GM12878 (cell line): Measurements from ENCODE around the gene TMEM151A. TPM values are rescaled to one million over a fixed set of nuclear protein-coding genes. Genes with fewer than 3 reads are reported as not detected.

Experiments used
- BCLAF1 ChIP-seq: fragments of 450-650 bp; IDR thresholded peaks from 2 replicates; pipeline ENCODE4 v1.6.1; 2017; ENCODE audit warnings: antibody characterized with exemption, mild to moderate bottlenecking, moderate library complexity
- BHLHE40 ChIP-seq, 2 experiments: fragments of 450-650 bp in 1 of 2; IDR thresholded peaks; 2 replicates each; pipeline ENCODE4 v1.6.1; 2011 to 2017; ENCODE audit warnings: low read depth in 2 of 2, borderline replicate concordance in 1 of 2, improper control_type of control experiment in 1 of 2, low read length in 1 of 2, mild to moderate bottlenecking in 1 of 2
- BMI1 ChIP-seq: fragments of 450-650 bp; IDR thresholded peaks from 2 replicates; pipeline ENCODE4 v1.6.1; 2016; ENCODE audit warnings: mild to moderate bottlenecking, moderate library complexity, borderline replicate concordance
- E2F4 ChIP-seq: IDR thresholded peaks from 2 replicates; pipeline ENCODE4 v1.6.1; 2012; ENCODE audit warnings: low read depth, low read length, improper control_type of control experiment
- FOS ChIP-seq: IDR thresholded peaks from 3 replicates; pipeline ENCODE4 v1.6.1; 2011; ENCODE audit warnings: borderline replicate concordance; ENCODE audit not compliant: insufficient read length; ENCODE audit errors: extremely low read depth
- FOXM1 ChIP-seq: IDR thresholded peaks from 2 replicates; pipeline ENCODE4 v1.6.1; 2012; ENCODE audit warnings: low read depth, mild to moderate bottlenecking, inconsistent platforms, low read length, moderate library complexity
- MEF2B ChIP-seq: fragments of 450-650 bp; IDR thresholded peaks from 2 replicates; pipeline ENCODE4 v1.6.1; 2018; ENCODE audit warnings: mild to moderate bottlenecking, moderate library complexity; ENCODE audit not compliant: partially characterized antibody, poor library complexity, severe bottlenecking
- NFXL1 ChIP-seq: fragments of 450-650 bp; IDR thresholded peaks from 2 replicates; pipeline ENCODE4 v1.6.1; 2017; ENCODE audit warnings: antibody characterized with exemption, mild to moderate bottlenecking, borderline replicate concordance
- TARDBP ChIP-seq: IDR thresholded peaks from 2 replicates; pipeline ENCODE4 v1.6.1; 2016; ENCODE audit warnings: borderline replicate concordance
- ZNF217 ChIP-seq: fragments of 450-650 bp; IDR thresholded peaks from 2 replicates; pipeline ENCODE4 v1.6.1; 2017; ENCODE audit warnings: antibody characterized with exemption, mild to moderate bottlenecking
- polyA plus RNA-seq, 11 experiments: library from polyadenylated mRNA; depleted of rRNA in 4 of 11; unstranded in 6 of 11; stranded (reverse) in 5 of 11; fragments of >200 nt; fragmentation: Nextera tagmentation in 4 of 11; fragmentation: Illumina TruSeq in 1 of 11; extraction: Ambion mirVana in 4 of 11; extraction: Trizol in 1 of 11; gene quantifications; 1 replicate in 1 of 11; 2 replicates in 10 of 11; pipeline versions ENCODE4 v1.2.1 to v1.2.3, GENCODE V29; 2011 to 2016; ENCODE audit warnings: inconsistent platforms in 2 of 11, missing spikeins in 2 of 11, low read depth in 1 of 11
- total RNA-seq, 4 experiments: library from RNA; depleted of rRNA in 3 of 4; stranded (reverse); fragments of >200 nt in 3 of 4; fragmentation: Illumina TruSeq in 1 of 4; extraction: Trizol in 1 of 4; gene quantifications; 2 replicates each; pipeline versions ENCODE4 v1.2.1 to v1.2.3, GENCODE V29; 2013 to 2021
- TF ChIP-seq, protein P1 (sequence below): IDR thresholded peaks from 2 replicates; pipeline ENCODE4 v1.6.1; 2011; ENCODE audit warnings: borderline replicate concordance, low read depth, mild to moderate bottlenecking, moderate library complexity, low read length; ENCODE audit not compliant: insufficient read depth, poor library complexity, severe bottlenecking
- TF ChIP-seq, protein P2 (sequence below): IDR thresholded peaks from 2 replicates; pipeline ENCODE4 v1.6.1; 2011; ENCODE audit warnings: low read depth, mild to moderate bottlenecking, low read length, moderate library complexity, borderline replicate concordance; ENCODE audit errors: extremely low read depth

Gene TMEM151A
- total and polyA plus RNA-seq, 10 of the 15 experiments (the other 5 are each of a cell fraction or from before 2014, with no cell fraction given), result not detected

DNA sequence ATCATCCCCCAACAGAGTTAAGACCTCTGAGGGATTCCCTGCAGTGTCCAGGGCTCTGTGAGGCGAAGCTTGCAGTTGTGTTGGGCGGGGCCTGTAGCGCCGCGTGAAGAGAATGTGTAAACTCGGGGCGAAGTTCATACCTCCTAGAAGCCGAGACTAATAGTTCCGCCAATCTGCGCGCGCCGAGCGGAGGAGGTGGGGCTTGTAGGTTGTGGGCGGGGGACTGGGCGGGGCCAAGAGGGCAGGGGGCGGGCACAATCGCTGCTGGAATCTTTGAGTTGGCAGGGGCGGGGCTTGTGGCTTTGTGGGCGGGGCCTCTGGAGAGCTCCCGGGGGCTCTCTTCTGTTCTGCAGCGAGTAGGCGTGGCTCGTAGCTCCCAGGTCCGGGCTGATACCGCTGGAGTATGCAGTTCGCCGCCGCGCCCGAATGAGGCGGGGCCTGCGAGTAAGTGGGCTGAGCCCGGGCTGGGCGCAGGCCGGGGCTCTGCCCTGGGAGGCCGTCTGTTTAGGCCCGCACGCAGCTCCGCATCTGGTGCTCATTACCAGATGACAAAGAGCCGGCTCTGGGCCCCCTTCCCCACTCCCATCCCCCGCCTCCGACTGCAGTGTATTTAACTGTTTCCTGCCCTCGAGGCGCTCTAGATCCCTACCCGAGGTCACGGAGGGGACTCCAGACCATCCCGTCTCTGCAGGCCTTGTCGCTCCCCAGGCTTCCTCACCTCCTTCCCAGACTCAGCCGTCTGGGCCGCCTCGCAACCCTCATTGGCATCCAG lies 21.0 kb downstream of the TMEM151A start (continued):
- TF ChIP-seq, protein P1, sequence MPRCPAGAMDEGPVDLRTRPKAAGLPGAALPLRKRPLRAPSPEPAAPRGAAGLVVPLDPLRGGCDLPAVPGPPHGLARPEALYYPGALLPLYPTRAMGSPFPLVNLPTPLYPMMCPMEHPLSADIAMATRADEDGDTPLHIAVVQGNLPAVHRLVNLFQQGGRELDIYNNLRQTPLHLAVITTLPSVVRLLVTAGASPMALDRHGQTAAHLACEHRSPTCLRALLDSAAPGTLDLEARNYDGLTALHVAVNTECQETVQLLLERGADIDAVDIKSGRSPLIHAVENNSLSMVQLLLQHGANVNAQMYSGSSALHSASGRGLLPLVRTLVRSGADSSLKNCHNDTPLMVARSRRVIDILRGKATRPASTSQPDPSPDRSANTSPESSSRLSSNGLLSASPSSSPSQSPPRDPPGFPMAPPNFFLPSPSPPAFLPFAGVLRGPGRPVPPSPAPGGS, result no peak
- TF ChIP-seq, protein P2, sequence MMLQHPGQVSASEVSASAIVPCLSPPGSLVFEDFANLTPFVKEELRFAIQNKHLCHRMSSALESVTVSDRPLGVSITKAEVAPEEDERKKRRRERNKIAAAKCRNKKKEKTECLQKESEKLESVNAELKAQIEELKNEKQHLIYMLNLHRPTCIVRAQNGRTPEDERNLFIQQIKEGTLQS, result no peak
- no peak for TF ChIP-seq NFXL1
- no peak for TF ChIP-seq BCLAF1
- no peak for TF ChIP-seq BHLHE40 (IDR thresholded peaks at IDR 0.05; ENCODE audit: borderline replicate concordance in 1 of 2, low read depth in 2 of 2, low read length in 1 of 2)
- no peak for TF ChIP-seq BMI1
- no peak for TF ChIP-seq MEF2B
- TF ChIP-seq TARDBP, result 0 out of 2 replicates have a peak, but pooled peaks have one; percentile 20
- TF ChIP-seq ZNF217, result no peak
- TF ChIP-seq E2F4, result no peak
- TF ChIP-seq FOS, result no peak
- no peak for TF ChIP-seq FOXM1
